DMS114 treated with DMSO at 0.1 percent for 48 hours (cell line): Measurements from ENCODE around the gene TRA2B.
A peak's percentile ranks its signal among the peaks of the same experiment; 100 is the strongest.
"Not testable (repeated sequence)": the region's sequence is repeated elsewhere in the genome, so short reads cannot be mapped to it uniquely, and the experiment has no call there.

Experiments
- DNase-seq: peaks from one replicate; lab custom pipeline; 2025; ENCODE audit not compliant: unreplicated experiment; lab: John Stamatoyannopoulos, UW

TRA2B gene

GRCh38 chr3:185928496-185928895 lies 9.3 kb downstream of the TRA2B start:
- no peak for DNase-seq

- DNase-seq, result no peak
These were observed 10.2 kb downstream of the TRA2B start for GRCh38 chr3:185927501-185928200.

- DNase-seq, result no peak
These were observed 11.4 kb downstream of the TRA2B start for GRCh38 chr3:185926445-185926844.

GRCh38 chr3:185925353-185925752 lies 12.5 kb downstream of the TRA2B start:
- DNase-seq, result no peak

- DNase-seq, result no peak
These were observed 13.4 kb downstream of the TRA2B start for GRCh38 chr3:185924375-185924774.

GRCh38 chr3:185920184-185920583 lies 17.6 kb downstream of the TRA2B start:
- no peak for DNase-seq

- no peak for DNase-seq
These were observed 21.6 kb downstream of the TRA2B start for GRCh38 chr3:185916042-185916833.

- no peak for DNase-seq
These were observed 22.2 kb downstream of the TRA2B start for GRCh38 chr3:185915642-185916041.

GRCh38 chr3:185914911-185915629 lies 22.7 kb downstream of the TRA2B start:
- no peak for DNase-seq

- peak; percentile 37 for DNase-seq
These were observed 24.6 kb downstream of the TRA2B start for GRCh38 chr3:185912929-185913901.

- no peak for DNase-seq
These were observed 25.3 kb downstream of the TRA2B start for GRCh38 chr3:185912512-185912911.

- not testable (repeated sequence) for DNase-seq
These were observed 26.8 kb downstream of the TRA2B start for GRCh38 chr3:185911076-185911448.

GRCh38 chr3:185910322-185911075 lies 27.3 kb downstream of the TRA2B start:
- DNase-seq, result not testable (repeated sequence)

GRCh38 chr3:185909913-185910312 lies 27.9 kb downstream of the TRA2B start:
- not testable (repeated sequence) for DNase-seq

GRCh38 chr3:185900228-185900627 lies 37.6 kb downstream of the TRA2B start:
- DNase-seq, result no peak

GRCh38 chr3:185896636-185897035 lies 41.2 kb downstream of the TRA2B start:
- no peak for DNase-seq

GRCh38 chr3:185887066-185887465 lies 50.7 kb downstream of the TRA2B start:
- DNase-seq, result no peak

- DNase-seq, result no peak
These were observed 53.2 kb downstream of the TRA2B start for GRCh38 chr3:185884641-185885040.

GRCh38 chr3:185881926-185882325 lies 55.9 kb downstream of the TRA2B start:
- DNase-seq, result no peak

GRCh38 chr3:185880600-185880999 lies 57.2 kb downstream of the TRA2B start:
- DNase-seq, result no peak
